PC-3 (cell line): ENCODE measurements around the gene MAPK12. TPM values are rescaled to one million over a fixed set of nuclear protein-coding genes. Genes with fewer than 3 reads are reported as not detected.

Source experiments
- ATAC-seq: fragments of 200-7000 bp; cut with Tn5 transposase; 2 replicates; pipeline ENCODE4 v1.9.1; 2020; ENCODE audit warnings: mild to moderate bottlenecking, moderate library complexity
- BruUV-seq: library from RNA; stranded (reverse); fragments of 400-500 nt; replicated peaks from 2 replicates; lab custom pipeline; 2021; lab: Mats Ljungman, UMichigan
- CTCF ChIA-PET: fragments of 300-600 bp; sonication (Branson Sonifier 250); formaldehyde crosslinking; loops from one replicate; lab custom pipeline; 2022; ENCODE audit warnings: antibody characterized with exemption; lab: Charles Lee
- POLR2A ChIA-PET: fragments of 300-600 bp; sonication (Branson Sonifier 250); formaldehyde crosslinking; loops from one replicate; lab custom pipeline; 2022; ENCODE audit warnings: antibody characterized with exemption; ENCODE audit not compliant: unreplicated experiment; lab: Charles Lee
- DNase-seq: peaks from one replicate; pipeline ENCODE4 v3.0.0-alpha.2; 2015
- H2AFZ ChIP-seq: fragments of 300-600 bp; sonication (generic); 2 replicates; pipeline ENCODE4 v1.6.0; 2016; ENCODE audit warnings: antibody characterized with exemption, low read length
- H3F3A ChIP-seq: fragments of 300-600 bp; sonication (generic); one replicate; pipeline ENCODE4 v1.6.0; 2017; ENCODE audit warnings: antibody characterized with exemption, low read length, control low read depth, mild to moderate bottlenecking; ENCODE audit not compliant: unreplicated experiment
- H3K27ac ChIP-seq: fragments of 300-600 bp; sonication (generic); 2 replicates; pipeline ENCODE4 v1.5.1; 2016; ENCODE audit warnings: mild to moderate bottlenecking, low read length
- H3K27me3 ChIP-seq: fragments of 300-600 bp; sonication (generic); 2 replicates; pipeline ENCODE4 v1.6.1; 2016; ENCODE audit warnings: low read length, mixed read lengths
- H3K36me3 ChIP-seq: fragments of 300-600 bp; sonication (generic); 2 replicates; pipeline ENCODE4 v1.6.1; 2016; ENCODE audit warnings: low read depth, mixed run types, low read length, mixed read lengths
- H3K4me1 ChIP-seq: fragments of 300-600 bp; sonication (generic); 2 replicates; pipeline ENCODE4 v1.5.1; 2016; ENCODE audit warnings: low read length; ENCODE audit not compliant: insufficient read depth
- H3K4me2 ChIP-seq: fragments of 300-600 bp; sonication (generic); 2 replicates; pipeline ENCODE4 v1.6.0; 2016; ENCODE audit warnings: low read length
- H3K4me3 ChIP-seq: fragments of 300-600 bp; sonication (generic); 2 replicates; pipeline ENCODE4 v1.5.1; 2016; ENCODE audit warnings: mild to moderate bottlenecking, low read length, mixed read lengths
- H3K79me2 ChIP-seq: fragments of 300-600 bp; sonication (generic); 2 replicates; pipeline ENCODE4 v1.6.1; 2017; ENCODE audit warnings: low read length, mixed read lengths
- H3K9ac ChIP-seq: fragments of 300-600 bp; sonication (generic); 2 replicates; pipeline ENCODE4 v1.6.0; 2016; ENCODE audit warnings: mild to moderate bottlenecking, low read length
- H3K9me2 ChIP-seq: fragments of 300-600 bp; sonication (generic); replicated peaks from 2 replicates; pipeline ENCODE4 v1.6.1; 2016; ENCODE audit warnings: mixed run types, low read length, mixed read lengths
- H3K9me3 ChIP-seq: fragments of 300-600 bp; sonication (generic); 2 replicates; pipeline ENCODE4 v1.6.1; 2016; ENCODE audit warnings: low read length, mixed read lengths
- H4K20me1 ChIP-seq: fragments of 300-600 bp; sonication (generic); 2 replicates; pipeline ENCODE4 v1.6.1; 2016; ENCODE audit warnings: low read length, mixed read lengths
- EZH2 ChIP-seq: fragments of 300-600 bp; sonication (generic); IDR thresholded peaks from one replicate; pipeline ENCODE4 v1.6.1; 2017; ENCODE audit warnings: antibody characterized with exemption, mild to moderate bottlenecking, low read length; ENCODE audit not compliant: unreplicated experiment
- EZH2phosphoT487 ChIP-seq: fragments of 300-600 bp; sonication (generic); IDR thresholded peaks from 2 replicates; pipeline ENCODE4 v1.6.1; 2018; ENCODE audit warnings: mild to moderate bottlenecking, antibody characterized with exemption, low read length, borderline replicate concordance
- intact Hi-C: fragments of 100-400 bp; cut with micrococcal nuclease; formaldehyde crosslinking; loops from 2 replicates; pipeline ENCODE4 v1.9.0; 2023
- total RNA-seq: library from RNA; depleted of rRNA; stranded (reverse); fragments of >200 nt; gene quantifications from 2 replicates; pipeline ENCODE4 v1.2.3, GENCODE V29; 2014
- TF ChIP-seq, protein P1 (sequence below): fragments of 300-600 bp; sonication (generic); conservative IDR thresholded peaks from 2 replicates; pipeline ENCODE4 v1.5.1; 2017; ENCODE audit warnings: antibody characterized with exemption, low read depth, mild to moderate bottlenecking, low read length

The MAPK12 gene
- total RNA-seq, 1 experiment from 2014 or later: 22.4 TPM

GRCh38 chr22:50300620-50301257 is 39.3 kb upstream of the MAPK12 start:
- intact Hi-C loops: no loop called here
- no TSS peak for BruUV-seq
- no peak overlapping the region for H3K4me3 ChIP-seq
- no peaks in the 10 kb centered on the region for H3K36me3 ChIP-seq
- peaks cover 3% of the 10 kb centered on the region for H3F3A ChIP-seq
- H3K4me2 ChIP-seq: no peak overlapping the region
- no peaks in the 10 kb centered on the region for H3K9me2 ChIP-seq
- H3K9ac ChIP-seq: no peak overlapping the region
- POLR2A ChIA-PET: no interaction called here
- H3K9me3 ChIP-seq: no peaks in the 10 kb centered on the region
- CTCF ChIA-PET: interaction anchor here (0.6 kb wide), 1 partner anchor 32 kb away, joined by 3 read pairs; no protein-coding TSS in a partner anchor
- H4K20me1 ChIP-seq: peaks cover 4% of the 10 kb centered on the region; the same call in 1 of the 2 replicates
- DNase-seq (no peak), ATAC-seq (no peak)
- H3K27me3 ChIP-seq: no peaks in the 10 kb centered on the region
- H3K4me1 ChIP-seq: peaks cover 42% of the 10 kb centered on the region
- TF ChIP-seq, protein P1, sequence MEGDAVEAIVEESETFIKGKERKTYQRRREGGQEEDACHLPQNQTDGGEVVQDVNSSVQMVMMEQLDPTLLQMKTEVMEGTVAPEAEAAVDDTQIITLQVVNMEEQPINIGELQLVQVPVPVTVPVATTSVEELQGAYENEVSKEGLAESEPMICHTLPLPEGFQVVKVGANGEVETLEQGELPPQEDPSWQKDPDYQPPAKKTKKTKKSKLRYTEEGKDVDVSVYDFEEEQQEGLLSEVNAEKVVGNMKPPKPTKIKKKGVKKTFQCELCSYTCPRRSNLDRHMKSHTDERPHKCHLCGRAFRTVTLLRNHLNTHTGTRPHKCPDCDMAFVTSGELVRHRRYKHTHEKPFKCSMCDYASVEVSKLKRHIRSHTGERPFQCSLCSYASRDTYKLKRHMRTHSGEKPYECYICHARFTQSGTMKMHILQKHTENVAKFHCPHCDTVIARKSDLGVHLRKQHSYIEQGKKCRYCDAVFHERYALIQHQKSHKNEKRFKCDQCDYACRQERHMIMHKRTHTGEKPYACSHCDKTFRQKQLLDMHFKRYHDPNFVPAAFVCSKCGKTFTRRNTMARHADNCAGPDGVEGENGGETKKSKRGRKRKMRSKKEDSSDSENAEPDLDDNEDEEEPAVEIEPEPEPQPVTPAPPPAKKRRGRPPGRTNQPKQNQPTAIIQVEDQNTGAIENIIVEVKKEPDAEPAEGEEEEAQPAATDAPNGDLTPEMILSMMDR: no peak
- no peak for TF ChIP-seq EZH2
- no peak for TF ChIP-seq EZH2phosphoT487
- H2AFZ ChIP-seq: no peak overlapping the region
- H3K79me2 ChIP-seq: peaks cover 89% of the 10 kb centered on the region
- H3K27ac ChIP-seq: no peak overlapping the region

- H3K9ac ChIP-seq: no peak overlapping the region
- H3K27ac ChIP-seq: no peak overlapping the region
- no peak overlapping the region for H3K4me2 ChIP-seq
- ChIA-PET CTCF (no interaction called here), POLR2A (no interaction called here)
- intact Hi-C loops: no loop called here
- BruUV-seq: no TSS peak
- H3K4me1 ChIP-seq: peaks cover 34% of the 10 kb centered on the region
- ATAC-seq (no peak), DNase-seq (no peak)
- H3K79me2 ChIP-seq: peaks cover 89% of the 10 kb centered on the region
- no peaks in the 10 kb centered on the region for H3K36me3 ChIP-seq
- no peaks in the 10 kb centered on the region for H3K27me3 ChIP-seq
- H3K4me3 ChIP-seq: no peak overlapping the region
- no peak for TF ChIP-seq EZH2phosphoT487
- TF ChIP-seq, protein P1: no peak
- no peak for TF ChIP-seq EZH2
- peaks cover 3% of the 10 kb centered on the region for H3F3A ChIP-seq
- H2AFZ ChIP-seq: no peak overlapping the region
- no peaks in the 10 kb centered on the region for H3K9me3 ChIP-seq
- peaks cover 4% of the 10 kb centered on the region; the same call in 1 of the 2 replicates for H4K20me1 ChIP-seq
- H3K9me2 ChIP-seq: no peaks in the 10 kb centered on the region
Observed at GRCh38 chr22:50299785-50300619, 38.5 kb upstream of the MAPK12 start.
